AG04450 (cell line): ENCODE measurements around the gene CEL. TPM values are rescaled to one million over a fixed set of nuclear protein-coding genes. Genes with fewer than 3 reads are reported as not detected.

ENCODE experiments used
- CTCF ChIA-PET: fragments of 300-600, 350-600 bp; formaldehyde crosslinking; extraction: SDS; loops from one replicate; lab custom pipeline; 2022; ENCODE audit warnings: antibody characterized with exemption, inconsistent platforms; lab: Charles Lee
- POLR2A ChIA-PET: fragments of 350-600 bp; formaldehyde crosslinking; extraction: SDS; loops from one replicate; lab custom pipeline; 2021; ENCODE audit warnings: antibody characterized with exemption, inconsistent platforms; lab: Yijun Ruan, JAX
- DNase-seq: peaks from one replicate; pipeline ENCODE4 v3.0.0-alpha.2; 2011; ENCODE audit warnings: low read depth, low spot score
- H3K27ac ChIP-seq: one replicate; pipeline ENCODE4 v1.5.1; 2012; ENCODE audit warnings: low read depth, low read length, control low read depth
- H3K27me3 ChIP-seq: one replicate; pipeline ENCODE4 v1.6.0; 2012; ENCODE audit warnings: low read length; ENCODE audit not compliant: control insufficient read depth, insufficient read depth
- H3K4me3 ChIP-seq: 2 replicates; pipeline ENCODE4 v1.5.1; 2011; ENCODE audit warnings: mild to moderate bottlenecking, low read depth, low read length, control low read depth
- H3K9me3 ChIP-seq: 2 replicates; pipeline ENCODE4 v1.5.1; 2012; ENCODE audit warnings: low read length; ENCODE audit not compliant: control insufficient read depth, insufficient read depth
- CTCF ChIP-seq: IDR thresholded peaks from 2 replicates; pipeline ENCODE4 v1.5.1; 2011; ENCODE audit warnings: low read depth, low read length, control low read depth, inconsistent platforms
- polyA plus RNA-seq: library from polyadenylated mRNA; depleted of rRNA; stranded (reverse); fragments of >200 nt; gene quantifications from 2 replicates; pipeline ENCODE4 v1.2.3, GENCODE V29; 2011

Gene CEL
- polyA plus RNA-seq, 1 experiment = 0.24 TPM

DNA sequence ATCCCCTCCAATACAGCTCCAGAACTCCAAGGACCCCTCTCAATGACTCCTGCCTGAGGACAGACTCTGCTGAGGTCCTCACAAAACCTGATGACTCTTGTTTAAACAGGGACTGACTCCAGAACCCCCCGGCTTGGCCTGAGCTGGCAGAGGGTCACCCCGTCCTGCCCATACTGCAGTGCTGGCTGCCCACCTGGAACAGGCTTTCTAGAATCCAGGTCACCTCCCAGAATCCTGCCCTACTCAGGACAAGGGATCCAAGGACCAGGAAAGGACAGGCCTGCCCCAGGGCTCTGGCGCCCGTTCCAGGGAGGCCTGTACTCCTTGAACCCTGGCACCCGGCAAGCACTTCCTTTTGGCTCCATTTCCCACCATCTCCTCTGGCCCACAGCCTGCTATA is 37.1 kb downstream of the CEL start:
- POLR2A ChIA-PET = no interaction called here
- Histone ChIP-seq H3K27ac (no peak overlapping the region), H3K4me3 (no peak overlapping the region), H3K9me3 (peaks cover 14% of the 10 kb centered on the region), H3K27me3 (no peaks in the 10 kb centered on the region)
- TF ChIP-seq CTCF = no peak
- DNase-seq = no peak
- CTCF ChIA-PET = interaction anchor here (15.9 kb wide), 1 partner anchor 47 kb away, joined by 264 read pairs; no protein-coding TSS in a partner anchor

- no peak for DNase-seq
- H3K4me3 ChIP-seq = no peak overlapping the region
- POLR2A ChIA-PET = no interaction called here
- peaks cover 14% of the 10 kb centered on the region for H3K9me3 ChIP-seq
- no peak for TF ChIP-seq CTCF
- H3K27ac ChIP-seq = no peak overlapping the region
- CTCF ChIA-PET = interaction anchor here (1.4 to 15.9 kb wide), 2 partner anchors 46 to 78 kb away, joined by 5 to 264 read pairs; no protein-coding TSS in a partner anchor
- no peaks in the 10 kb centered on the region for H3K27me3 ChIP-seq
Measured at GRCh38 chr9:133099726-133100505, 38.1 kb downstream of the CEL start.

- no peak overlapping the region for H3K4me3 ChIP-seq
- peaks cover 11% of the 10 kb centered on the region for H3K9me3 ChIP-seq
- no peak overlapping the region for H3K27ac ChIP-seq
- ChIA-PET CTCF (interaction anchor here (0.9 to 15.9 kb wide), 4 partner anchors 13 to 78 kb away, joined by 3 to 264 read pairs (median 10); no protein-coding TSS in a partner anchor), POLR2A (no interaction called here)
- DNase-seq = no peak
- H3K27me3 ChIP-seq = no peaks in the 10 kb centered on the region
- TF ChIP-seq CTCF = no peak
Measured at GRCh38 chr9:133100506-133101355, 39.0 kb downstream of the CEL start.

GRCh38 chr9:133101356-133102189 is 39.8 kb downstream of the CEL start:
- no peak for TF ChIP-seq CTCF
- Histone ChIP-seq H3K27ac (no peak overlapping the region), H3K4me3 (no peak overlapping the region), H3K27me3 (no peaks in the 10 kb centered on the region), H3K9me3 (peaks cover 10% of the 10 kb centered on the region)
- CTCF ChIA-PET = interaction anchor here (0.9 to 15.9 kb wide), 6 partner anchors 9 to 45 kb away, joined by 3 to 264 read pairs (median 7); no protein-coding TSS in a partner anchor
- DNase-seq = no peak
- POLR2A ChIA-PET = interaction anchor here (0.7 to 0.8 kb wide), 2 partner anchors 43 to 71 kb away, joined by 3 to 4 read pairs; partner anchors contain the start of gene GTF3C5
